ENCODE measurements around the gene CTNNA2. TPM values are rescaled to one million over a fixed set of nuclear protein-coding genes. Genes with fewer than 3 reads are reported as not detected.

The CTNNA2 gene
- total and polyA plus RNA-seq, 4 donors: 0.01 to 0.37 TPM; not detected in 2

DNA sequence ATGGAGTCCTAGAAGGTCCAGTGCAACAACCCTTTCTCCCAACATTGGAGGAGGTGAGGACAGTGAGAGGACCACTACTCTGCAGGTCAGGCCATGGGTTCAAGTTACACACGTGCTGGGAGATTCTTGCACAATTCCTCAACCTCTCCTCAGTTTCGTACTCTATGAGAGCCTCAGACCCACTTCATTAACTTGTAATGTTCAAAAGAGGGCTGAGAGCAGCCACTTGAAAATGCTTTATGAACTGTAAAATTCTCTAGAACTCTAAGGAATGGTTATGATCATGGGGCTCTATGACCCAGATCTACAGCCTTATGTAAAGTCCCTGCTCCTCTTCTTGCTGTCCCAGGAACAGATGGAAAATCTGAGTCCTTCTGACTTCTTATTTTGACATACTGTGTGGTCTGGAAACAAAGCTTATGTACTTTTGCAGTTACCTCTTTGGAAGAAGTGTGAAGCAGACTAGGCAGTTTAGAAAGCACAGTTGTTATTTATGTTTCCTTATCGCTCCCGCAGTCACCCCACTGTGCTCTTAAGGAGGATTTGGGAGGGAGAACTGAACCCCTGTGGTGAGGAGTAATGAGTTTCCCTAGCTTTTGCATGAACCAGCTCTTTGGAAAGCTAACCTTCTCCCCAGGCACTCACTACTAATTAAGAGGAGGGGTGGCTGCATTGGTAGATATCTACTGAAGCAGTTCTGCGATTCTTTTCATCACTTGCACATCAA, 495.1 kb downstream of the CTNNA2 start:
- 18 to 27% methylated on average over 5 of the region's 5 CpGs for WGBS, 2 donors
- Histone ChIP-seq H3K4me3 (no peak overlapping the region), H3K36me3 (ENCODE audit: control insufficient read depth in 4 of 4, insufficient read depth in 4 of 4, low read length in 4 of 4) (no peaks in the 10 kb centered on the region), H3K27me3 (ENCODE audit: control insufficient read depth in 3 of 3, insufficient read depth in 3 of 3, low read length in 2 of 3) (peaks cover 0 to 3% (median 0%) of the 10 kb centered on the region in 3 donors), H3K9ac (ENCODE audit: insufficient read depth in 1 of 2, low read length in 2 of 2) (no peak overlapping the region), H3K4me1 (ENCODE audit: control insufficient read depth in 5 of 5, insufficient read depth in 5 of 5, low read length in 5 of 5) (peaks cover 0 to 35% (median 11%) of the 10 kb centered on the region in 5 donors), H3K9me3 (ENCODE audit: control insufficient read depth in 4 of 4, insufficient read depth in 3 of 4, low read length in 3 of 4) (no peaks in the 10 kb centered on the region), H3K27ac (ENCODE audit: low read depth in 1 of 2, low read length in 1 of 2) (no peak overlapping the region)
- TF ChIP-seq CTCF (IDR thresholded peaks at IDR 0.05; ENCODE audit: control extremely low read depth, extremely low read depth): no peak
- ATAC-seq (ENCODE audit: insufficient read depth, low FRiP score) (no peak), DNase-seq (peak; percentile 16 to 75 (median 70))

DNA sequence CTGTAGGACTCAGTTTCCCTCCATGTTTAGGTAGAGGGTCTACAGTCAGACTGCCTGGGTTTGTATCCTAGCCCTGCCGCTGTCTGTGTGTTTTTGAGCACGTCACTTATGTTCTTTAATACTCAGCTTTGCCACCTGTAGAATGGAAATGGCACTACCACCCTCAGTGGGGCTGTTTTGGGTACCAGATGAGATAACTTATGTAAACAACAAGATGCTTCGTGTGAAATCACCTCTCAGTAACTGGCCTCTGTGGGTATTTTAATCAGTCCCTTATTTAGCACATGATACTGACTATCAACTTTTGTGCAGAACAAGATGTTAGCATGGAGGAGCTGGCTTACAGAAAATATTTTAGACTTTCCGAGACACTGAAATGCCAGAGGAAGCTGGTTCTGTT, 495.7 kb downstream of the CTNNA2 start:
- WGBS, 2 donors: 60 to 67% methylated on average over 4 of the region's 4 CpGs
- Histone ChIP-seq H3K9me3 (ENCODE audit: control insufficient read depth in 4 of 4, insufficient read depth in 3 of 4, low read length in 3 of 4) (no peaks in the 10 kb centered on the region), H3K27ac (ENCODE audit: low read depth in 1 of 2, low read length in 1 of 2) (no peak overlapping the region), H3K4me1 (ENCODE audit: control insufficient read depth in 5 of 5, insufficient read depth in 5 of 5, low read length in 5 of 5) (peaks cover 0 to 35% (median 11%) of the 10 kb centered on the region in 5 donors), H3K36me3 (ENCODE audit: control insufficient read depth in 4 of 4, insufficient read depth in 4 of 4, low read length in 4 of 4) (no peaks in the 10 kb centered on the region), H3K9ac (ENCODE audit: insufficient read depth in 1 of 2, low read length in 2 of 2) (no peak overlapping the region), H3K27me3 (ENCODE audit: control insufficient read depth in 3 of 3, insufficient read depth in 3 of 3, low read length in 2 of 3) (peaks cover 0 to 7% (median 0%) of the 10 kb centered on the region in 3 donors), H3K4me3 (no peak overlapping the region)
- no peak for TF ChIP-seq CTCF (IDR thresholded peaks at IDR 0.05; ENCODE audit: control extremely low read depth, extremely low read depth)
- no peak for DNase-seq
- no peak for ATAC-seq (ENCODE audit: insufficient read depth, low FRiP score)

DNA sequence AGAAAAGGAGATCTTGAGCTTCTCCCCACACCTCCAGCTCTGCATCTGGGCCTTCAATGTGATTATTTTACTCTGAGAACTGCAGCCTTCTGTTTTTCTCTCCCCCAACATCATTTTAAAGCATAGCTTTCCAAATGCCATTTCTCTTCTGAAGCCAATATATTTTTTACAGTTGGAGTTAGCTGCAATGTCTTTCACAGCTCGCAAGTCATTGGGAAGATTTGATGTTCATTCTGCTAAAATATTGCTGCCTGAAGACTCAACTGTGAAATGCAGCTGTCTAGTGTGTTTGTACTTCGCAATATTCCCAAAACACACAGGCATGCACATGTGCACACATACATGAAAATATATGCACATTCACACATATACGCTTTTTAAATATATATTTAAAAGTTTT, 496.4 kb downstream of the CTNNA2 start:
- no peak for TF ChIP-seq CTCF (IDR thresholded peaks at IDR 0.05; ENCODE audit: control extremely low read depth, extremely low read depth)
- no peaks in the 10 kb centered on the region for H3K9me3 ChIP-seq (ENCODE audit: control insufficient read depth in 4 of 4, insufficient read depth in 3 of 4, low read length in 3 of 4)
- DNase-seq: no peak
- H3K4me3 ChIP-seq: no peak overlapping the region
- ATAC-seq (ENCODE audit: insufficient read depth, low FRiP score): no peak
- peaks cover 0 to 9% (median 0%) of the 10 kb centered on the region in 3 donors for H3K27me3 ChIP-seq (ENCODE audit: control insufficient read depth in 3 of 3, insufficient read depth in 3 of 3, low read length in 2 of 3)
- H3K27ac ChIP-seq (ENCODE audit: low read depth in 1 of 2, low read length in 1 of 2): no peak overlapping the region
- 88 to 91% methylated on average over 3 of the region's 3 CpGs for WGBS, 2 donors
- peaks cover 0 to 35% (median 11%) of the 10 kb centered on the region in 5 donors for H3K4me1 ChIP-seq (ENCODE audit: control insufficient read depth in 5 of 5, insufficient read depth in 5 of 5, low read length in 5 of 5)
- H3K36me3 ChIP-seq (ENCODE audit: control insufficient read depth in 4 of 4, insufficient read depth in 4 of 4, low read length in 4 of 4): no peaks in the 10 kb centered on the region
- no peak overlapping the region for H3K9ac ChIP-seq (ENCODE audit: insufficient read depth in 1 of 2, low read length in 2 of 2)
